Measurements from ENCODE around the gene ANKS6.

Gene ANKS6

GRCh38 chr9:98777618-98778017 is 18.7 kb downstream of the ANKS6 start:
- Histone ChIP-seq H3F3A (ENCODE audit: control insufficient read depth, insufficient read depth) (no peaks in the 10 kb centered on the region), H3K36me3 (ENCODE audit: control insufficient read depth, low read length) (no peaks in the 10 kb centered on the region), H3K79me2 (ENCODE audit: control insufficient read depth, low read length) (no peaks in the 10 kb centered on the region), H3K4me3 (ENCODE audit: low read length) (no peak overlapping the region), H3K9me3 (ENCODE audit: control insufficient read depth, insufficient read depth, low read length) (no peaks in the 10 kb centered on the region), H3K4me2 (ENCODE audit: low read length) (no peak overlapping the region), H3K27me3 (ENCODE audit: control insufficient read depth, low read length) (no peaks in the 10 kb centered on the region), H3K27ac (ENCODE audit: low read depth, low read length) (no peak overlapping the region), H3K9me2 (replicated peaks; ENCODE audit: control insufficient read depth, low read length) (no peaks in the 10 kb centered on the region), H3K4me1 (ENCODE audit: control insufficient read depth, low read length) (no peaks in the 10 kb centered on the region), H4K20me1 (ENCODE audit: control insufficient read depth, insufficient read depth, low read depth, low read length) (no peaks in the 10 kb centered on the region)
- TF ChIP-seq EZH2phosphoT487 (IDR thresholded peaks at IDR 0.05; ENCODE audit: borderline replicate concordance, low read length): no peak
- TF ChIP-seq CTCF (IDR thresholded peaks at IDR 0.05; ENCODE audit: low read depth, low read length, poor library complexity, severe bottlenecking): no peak

- no peak for TF ChIP-seq EZH2phosphoT487 (IDR thresholded peaks at IDR 0.05; ENCODE audit: borderline replicate concordance, low read length)
- TF ChIP-seq CTCF (IDR thresholded peaks at IDR 0.05; ENCODE audit: low read depth, low read length, poor library complexity, severe bottlenecking): peak; percentile 79
- Histone ChIP-seq H3K79me2 (ENCODE audit: control insufficient read depth, low read length) (no peaks in the 10 kb centered on the region), H3K36me3 (ENCODE audit: control insufficient read depth, low read length) (no peaks in the 10 kb centered on the region)
Observed at GRCh38 chr9:98775831-98776441, 20.4 kb downstream of the ANKS6 start.

GRCh38 chr9:98774746-98775145 is 21.6 kb downstream of the ANKS6 start:
- TF ChIP-seq EZH2phosphoT487 (IDR thresholded peaks at IDR 0.05; ENCODE audit: borderline replicate concordance, low read length) (no peak), CTCF (IDR thresholded peaks at IDR 0.05; ENCODE audit: low read depth, low read length, poor library complexity, severe bottlenecking) (peak; percentile 73)
- no peaks in the 10 kb centered on the region for H3K9me2 ChIP-seq (replicated peaks; ENCODE audit: control insufficient read depth, low read length)
- H3K4me1 ChIP-seq (ENCODE audit: control insufficient read depth, low read length): no peaks in the 10 kb centered on the region
- no peaks in the 10 kb centered on the region for H3K36me3 ChIP-seq (ENCODE audit: control insufficient read depth, low read length)
- H4K20me1 ChIP-seq (ENCODE audit: control insufficient read depth, insufficient read depth, low read depth, low read length): no peaks in the 10 kb centered on the region
- H3K4me2 ChIP-seq (ENCODE audit: low read length): no peak overlapping the region
- no peaks in the 10 kb centered on the region for H3F3A ChIP-seq (ENCODE audit: control insufficient read depth, insufficient read depth)
- H3K9me3 ChIP-seq (ENCODE audit: control insufficient read depth, insufficient read depth, low read length): no peaks in the 10 kb centered on the region
- H3K27ac ChIP-seq (ENCODE audit: low read depth, low read length): no peak overlapping the region
- H3K4me3 ChIP-seq (ENCODE audit: low read length): no peak overlapping the region
- no peaks in the 10 kb centered on the region for H3K27me3 ChIP-seq (ENCODE audit: control insufficient read depth, low read length)
- no peaks in the 10 kb centered on the region for H3K79me2 ChIP-seq (ENCODE audit: control insufficient read depth, low read length)

More at GRCh38 chr9:98775831-98776441, 20.4 kb downstream of the ANKS6 start:
- H3K27ac ChIP-seq (ENCODE audit: low read depth, low read length): no peak overlapping the region
- H3F3A ChIP-seq (ENCODE audit: control insufficient read depth, insufficient read depth): no peaks in the 10 kb centered on the region
- no peaks in the 10 kb centered on the region for H3K9me3 ChIP-seq (ENCODE audit: control insufficient read depth, insufficient read depth, low read length)
- no peaks in the 10 kb centered on the region for H4K20me1 ChIP-seq (ENCODE audit: control insufficient read depth, insufficient read depth, low read depth, low read length)
- no peaks in the 10 kb centered on the region for H3K4me1 ChIP-seq (ENCODE audit: control insufficient read depth, low read length)
- H3K9me2 ChIP-seq (replicated peaks; ENCODE audit: control insufficient read depth, low read length): no peaks in the 10 kb centered on the region
- no peaks in the 10 kb centered on the region for H3K27me3 ChIP-seq (ENCODE audit: control insufficient read depth, low read length)
- H3K4me3 ChIP-seq (ENCODE audit: low read length): no peak overlapping the region
- H3K4me2 ChIP-seq (ENCODE audit: low read length): no peak overlapping the region
